GM12892 (cell line): ENCODE measurements around the gene KIRREL3.

Experiments used
- POLR2A ChIP-seq: IDR thresholded peaks from 2 replicates; pipeline ENCODE4 v1.6.1; 2011; ENCODE audit warnings: low read depth, low read length, control low read depth
- POLR2AphosphoS5 ChIP-seq: IDR thresholded peaks from 2 replicates; pipeline ENCODE4 v1.6.1; 2011; ENCODE audit warnings: low read depth, low read length, control low read depth
- TAF1 ChIP-seq: IDR thresholded peaks from 2 replicates; pipeline ENCODE4 v1.6.1; 2011; ENCODE audit warnings: low read depth, mild to moderate bottlenecking, control low read depth, low read length, borderline replicate concordance

GRCh38 chr11:126407682-126408288 lies 592.8 kb downstream of the KIRREL3 start:
- TF ChIP-seq POLR2A (no peak), POLR2AphosphoS5 (no peak), TAF1 (no peak)
